Endothelial cell of umbilical vein (primary cell): ENCODE data around the gene SEMG1. TPM values are rescaled to one million over a fixed set of nuclear protein-coding genes. Genes with fewer than 3 reads are reported as not detected.

Experiments used
- BruUV-seq: library from RNA; stranded (reverse); fragments of 400-500 nt; replicated peaks from 2 replicates; lab custom pipeline; 2021; lab: Mats Ljungman, UMichigan
- CTCF ChIA-PET: fragments of 300-600, 350-600 bp; sonication (Branson Sonifier 250); formaldehyde crosslinking; loops from one replicate; lab custom pipeline; 2021; ENCODE audit warnings: antibody characterized with exemption, inconsistent platforms; lab: Charles Lee
- POLR2A ChIA-PET: fragments of 300-600, 350-600 bp; sonication (Branson Sonifier 250); formaldehyde crosslinking; loops from one replicate; lab custom pipeline; 2021; ENCODE audit warnings: antibody characterized with exemption, inconsistent platforms; lab: Charles Lee
- DNase-seq: peaks from one replicate; pipeline ENCODE4 v3.0.0-alpha.2; 2011; ENCODE audit warnings: low read depth, low spot score
- FAIRE-seq: peaks from 2 replicates; lab custom pipeline; 2011; peaks lifted over from hg19 to GRCh38; lab: Jason Lieb, UNC
- H2AFZ ChIP-seq: 2 replicates; pipeline ENCODE4 v1.6.0; 2012; ENCODE audit warnings: low read depth, low read length, control low read depth, inconsistent platforms
- H3K27ac ChIP-seq: 2 replicates; pipeline ENCODE4 v1.5.1; 2011; ENCODE audit warnings: low read depth, mild to moderate bottlenecking, control low read depth, low read length, moderate library complexity; ENCODE audit not compliant: insufficient read depth
- H3K27me3 ChIP-seq, 2 experiments: 2 replicates each; pipeline versions ENCODE4 v1.6.0 to v1.6.1; 2011; ENCODE audit warnings: low read length in 2 of 2, mixed read lengths in 1 of 2; ENCODE audit not compliant: control insufficient read depth in 2 of 2, insufficient read depth in 2 of 2
- H3K36me3 ChIP-seq, 2 experiments: 2 replicates in 1 of 2; 3 replicates in 1 of 2; pipeline ENCODE4 v1.5.1; 2011; ENCODE audit warnings: low read length in 2 of 2, mild to moderate bottlenecking in 1 of 2, moderate library complexity in 1 of 2; ENCODE audit not compliant: control insufficient read depth in 2 of 2, insufficient read depth in 2 of 2; ENCODE audit errors: extremely low read depth in 1 of 2
- H3K4me1 ChIP-seq: 3 replicates; pipeline ENCODE4 v1.5.1; 2011; ENCODE audit warnings: mild to moderate bottlenecking, low read length; ENCODE audit not compliant: control insufficient read depth, insufficient read depth; ENCODE audit errors: extremely low read depth
- H3K4me2 ChIP-seq: 2 replicates; pipeline ENCODE4 v1.6.1; 2011; ENCODE audit warnings: low read length, control low read depth, mixed read lengths; ENCODE audit not compliant: insufficient read depth
- H3K4me3 ChIP-seq, 3 experiments: fragments of 200-600 bp in 1 of 3; sonication (generic), shearing (Covaris generic) in 1 of 3; replicated peaks in 1 of 3; 2 replicates each; pipeline ENCODE4 v1.5.1; 2011 to 2016; ENCODE audit warnings: control low read depth in 3 of 3, low read length in 3 of 3, mild to moderate bottlenecking in 2 of 3, inconsistent platforms in 1 of 3, low read depth in 1 of 3, moderate library complexity in 1 of 3; ENCODE audit not compliant: insufficient read depth in 1 of 3
- H3K79me2 ChIP-seq: 2 replicates; pipeline ENCODE4 v1.6.0; 2012; ENCODE audit warnings: low read length, inconsistent platforms; ENCODE audit not compliant: control insufficient read depth, insufficient read depth
- H3K9ac ChIP-seq: replicated peaks from 2 replicates; pipeline ENCODE3; 2011; ENCODE audit warnings: low read length, control low read depth; ENCODE audit not compliant: insufficient read depth; ENCODE audit errors: extremely low read depth
- H3K9me1 ChIP-seq: replicated peaks from 3 replicates; pipeline ENCODE4 v1.6.0; 2011; ENCODE audit warnings: mild to moderate bottlenecking, low read length; ENCODE audit not compliant: control insufficient read depth, insufficient read depth; ENCODE audit errors: extremely low read depth
- H3K9me3 ChIP-seq: replicated peaks from 2 replicates; pipeline ENCODE4 v1.5.1; 2012; ENCODE audit warnings: low read length, inconsistent platforms; ENCODE audit not compliant: control insufficient read depth, insufficient read depth
- H4K20me1 ChIP-seq: replicated peaks from 2 replicates; pipeline ENCODE3; 2011; ENCODE audit warnings: mild to moderate bottlenecking, low read length; ENCODE audit not compliant: control insufficient read depth, insufficient read depth; ENCODE audit errors: extremely low read depth
- FOS ChIP-seq: IDR thresholded peaks from 2 replicates; pipeline ENCODE4 v1.6.1; 2011; ENCODE audit warnings: mild to moderate bottlenecking, low read length, moderate library complexity, borderline replicate concordance; ENCODE audit not compliant: insufficient read depth
- GATA2 ChIP-seq: IDR thresholded peaks from 2 replicates; pipeline ENCODE4 v1.7.0; 2011; ENCODE audit warnings: low read depth, mild to moderate bottlenecking, moderate library complexity, mixed read lengths, low read length; ENCODE audit not compliant: insufficient read length, insufficient read depth
- POLR2A ChIP-seq: IDR thresholded peaks from 2 replicates; pipeline ENCODE4 v1.6.1; 2012; ENCODE audit warnings: low read depth, mild to moderate bottlenecking, control low read depth, low read length
- POLR2AphosphoS5 ChIP-seq: IDR thresholded peaks from 2 replicates; pipeline ENCODE4 v1.6.1; 2012; ENCODE audit warnings: low read depth, mild to moderate bottlenecking, control low read depth, low read length, moderate library complexity; ENCODE audit not compliant: insufficient read depth
- dilution Hi-C: fragments of 300-500 bp; cut with MboI; formaldehyde crosslinking; loops from one replicate; pipeline ENCODE4 v1.15.0; 2019; ENCODE audit warnings: low sequenced_read_pairs; ENCODE audit not compliant: extremely low pct_ligation_motif_present
- intact Hi-C: fragments of 100-400 bp; cut with micrococcal nuclease; formaldehyde crosslinking; loops from one replicate; pipeline ENCODE4 v1.10.0; 2022
- polyA plus RNA-seq, 4 experiments: library from polyadenylated mRNA; depleted of rRNA in 3 of 4; stranded (reverse) in 3 of 4; unstranded in 1 of 4; fragments of >200 nt; gene quantifications; 2 replicates each; pipeline versions ENCODE4 v1.2.1 to v1.2.3, GENCODE V29; 2011 to 2012; ENCODE audit warnings: missing spikeins in 1 of 4
- total RNA-seq: library from RNA; stranded (reverse); gene quantifications from 2 replicates; pipeline ENCODE4 v1.2.3, GENCODE V29; 2021
- TF ChIP-seq, protein P1 (sequence below), 2 donors: IDR thresholded peaks; 1 replicate in 1 of 2; 2 replicates in 1 of 2; pipeline ENCODE4 v1.5.1; 2011; ENCODE audit warnings: low read length in 2 of 2, mild to moderate bottlenecking in 2 of 2, moderate library complexity in 2 of 2, control low read depth in 1 of 2, inconsistent platforms in 1 of 2, low read depth in 1 of 2; ENCODE audit not compliant: insufficient read depth in 1 of 2; ENCODE audit errors: extremely low read depth in 1 of 2
- TF ChIP-seq, protein P2 (sequence below): IDR thresholded peaks from 2 replicates; pipeline ENCODE4 v1.6.1; 2011; ENCODE audit not compliant: insufficient read depth, insufficient read length

The SEMG1 gene
- total and polyA plus RNA-seq, 2 donors (not counting 3 experiments of a cell fraction or from before 2014, with no cell fraction given), result not detected

DNA sequence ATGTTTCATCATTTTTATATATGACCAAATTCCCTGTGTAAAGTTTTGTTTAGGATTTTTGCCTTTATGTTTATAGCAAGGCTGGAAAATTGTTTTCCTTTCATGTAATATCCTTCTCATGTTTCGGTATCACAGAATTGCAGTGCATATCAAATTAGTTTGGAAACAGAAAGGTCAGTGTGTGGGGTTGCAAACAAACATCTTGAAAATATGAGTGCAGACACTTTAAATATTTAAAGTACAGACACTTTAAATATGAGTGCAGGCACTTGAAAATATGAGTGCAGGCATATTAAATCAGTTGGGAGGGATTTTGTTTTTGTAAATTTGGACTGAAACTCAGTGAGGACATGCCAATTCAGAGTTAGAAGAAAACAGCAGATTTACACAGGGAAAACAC is 41.0 kb downstream of the SEMG1 start:
- Histone ChIP-seq H3K27me3 (peaks cover 11 to 21% of the 10 kb centered on the region in 2 experiments), H3K9me3 (no peaks in the 10 kb centered on the region), H4K20me1 (no peaks in the 10 kb centered on the region), H3K4me2 (no peak overlapping the region), H3K27ac (no peak overlapping the region), H3K9me1 (no peaks in the 10 kb centered on the region), H3K36me3 (no peaks in the 10 kb centered on the region), H2AFZ (no peak overlapping the region), H3K4me1 (no peaks in the 10 kb centered on the region), H3K79me2 (no peaks in the 10 kb centered on the region), H3K9ac (no peak overlapping the region), H3K4me3 (no peak overlapping the region)
- POLR2A ChIA-PET, result no interaction called here
- FAIRE-seq, result no peak
- dilution Hi-C loops, result no loop called here
- TF ChIP-seq POLR2A, result no peak
- no peak for DNase-seq
- no TSS peak for BruUV-seq
- CTCF ChIA-PET, result no interaction called here
- intact Hi-C loops, result no loop called here

DNA sequence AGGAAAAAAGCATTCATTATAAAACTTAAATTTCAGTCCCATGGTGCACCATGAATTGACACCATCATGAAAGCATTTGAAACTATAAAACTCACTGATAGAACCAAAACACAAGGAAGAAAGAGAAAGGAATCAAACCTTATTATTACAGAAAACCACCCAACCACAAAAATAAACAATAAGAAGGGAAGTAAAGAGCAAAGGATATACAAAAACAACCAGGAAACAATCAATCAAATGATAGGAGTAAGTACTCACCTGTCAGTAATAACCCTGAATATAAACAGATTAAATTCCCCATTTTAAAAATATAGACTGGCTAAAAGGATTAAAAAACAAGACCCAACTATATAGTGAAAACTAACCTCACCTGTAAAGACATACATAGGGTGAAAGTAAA is 41.8 kb downstream of the SEMG1 start:
- H3K27me3 ChIP-seq, result peaks cover 11 to 21% of the 10 kb centered on the region in 2 experiments
- no peak for FAIRE-seq

More for the DNA sequence above, 41.8 kb downstream of the SEMG1 start:
- ChIA-PET CTCF (no interaction called here), POLR2A (no interaction called here)
- dilution Hi-C loops (no loop called here), intact Hi-C loops (no loop called here)
- H3K79me2 ChIP-seq, result no peaks in the 10 kb centered on the region
- no peak overlapping the region for H3K27ac ChIP-seq
- no peaks in the 10 kb centered on the region for H4K20me1 ChIP-seq
- no peak overlapping the region for H3K9ac ChIP-seq
- H3K4me3 ChIP-seq, result no peak overlapping the region
- no peak overlapping the region for H3K4me2 ChIP-seq
- H3K9me3 ChIP-seq, result no peaks in the 10 kb centered on the region
- no peak for DNase-seq
- no peak overlapping the region for H2AFZ ChIP-seq
- no peaks in the 10 kb centered on the region for H3K9me1 ChIP-seq
- no peaks in the 10 kb centered on the region for H3K4me1 ChIP-seq
- TF ChIP-seq, protein P1, sequence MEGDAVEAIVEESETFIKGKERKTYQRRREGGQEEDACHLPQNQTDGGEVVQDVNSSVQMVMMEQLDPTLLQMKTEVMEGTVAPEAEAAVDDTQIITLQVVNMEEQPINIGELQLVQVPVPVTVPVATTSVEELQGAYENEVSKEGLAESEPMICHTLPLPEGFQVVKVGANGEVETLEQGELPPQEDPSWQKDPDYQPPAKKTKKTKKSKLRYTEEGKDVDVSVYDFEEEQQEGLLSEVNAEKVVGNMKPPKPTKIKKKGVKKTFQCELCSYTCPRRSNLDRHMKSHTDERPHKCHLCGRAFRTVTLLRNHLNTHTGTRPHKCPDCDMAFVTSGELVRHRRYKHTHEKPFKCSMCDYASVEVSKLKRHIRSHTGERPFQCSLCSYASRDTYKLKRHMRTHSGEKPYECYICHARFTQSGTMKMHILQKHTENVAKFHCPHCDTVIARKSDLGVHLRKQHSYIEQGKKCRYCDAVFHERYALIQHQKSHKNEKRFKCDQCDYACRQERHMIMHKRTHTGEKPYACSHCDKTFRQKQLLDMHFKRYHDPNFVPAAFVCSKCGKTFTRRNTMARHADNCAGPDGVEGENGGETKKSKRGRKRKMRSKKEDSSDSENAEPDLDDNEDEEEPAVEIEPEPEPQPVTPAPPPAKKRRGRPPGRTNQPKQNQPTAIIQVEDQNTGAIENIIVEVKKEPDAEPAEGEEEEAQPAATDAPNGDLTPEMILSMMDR (IDR thresholded peaks at IDR 0.05; ENCODE audit: extremely low read depth in 1 of 2, insufficient read depth in 1 of 2, low read depth in 1 of 2, low read length in 2 of 2), result no peak
- TF ChIP-seq GATA2, result no peak
- TF ChIP-seq, protein P2, sequence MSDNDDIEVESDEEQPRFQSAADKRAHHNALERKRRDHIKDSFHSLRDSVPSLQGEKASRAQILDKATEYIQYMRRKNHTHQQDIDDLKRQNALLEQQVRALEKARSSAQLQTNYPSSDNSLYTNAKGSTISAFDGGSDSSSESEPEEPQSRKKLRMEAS, result no peak
- no peak for TF ChIP-seq FOS
- TF ChIP-seq POLR2AphosphoS5, result no peak
- H3K36me3 ChIP-seq, result no peaks in the 10 kb centered on the region
- BruUV-seq, result no TSS peak
